ENCODE data around the gene KRT33B. TPM values are rescaled to one million over a fixed set of nuclear protein-coding genes. Genes with fewer than 3 reads are reported as not detected.

KRT33B gene
- total RNA-seq, 1 experiment from 2014 or later = not detected

DNA sequence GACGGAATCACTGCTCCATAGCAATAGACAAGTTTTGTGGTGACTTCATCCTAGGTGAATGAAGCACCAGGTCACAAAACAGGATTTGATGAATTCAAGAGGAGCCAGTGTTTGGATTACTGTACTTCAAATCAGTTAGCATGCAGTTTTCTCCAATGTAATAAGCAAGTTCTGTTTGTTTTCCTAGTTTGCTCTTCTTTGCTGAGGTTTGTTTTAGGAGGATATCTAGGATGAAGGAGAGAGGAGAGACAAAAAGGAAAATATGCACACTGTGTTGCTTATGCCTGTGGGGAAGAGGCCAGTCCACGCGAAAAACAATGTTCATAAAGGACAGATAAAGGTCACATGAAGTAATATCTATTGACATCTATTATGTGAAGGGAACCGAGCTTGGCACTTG is 45.8 kb upstream of the KRT33B start:
- Histone ChIP-seq H3K27me3 (replicated peaks; ENCODE audit: control insufficient read depth, insufficient read depth, low read length) (no peaks in the 10 kb centered on the region), H3K9me3 (no peaks in the 10 kb centered on the region), H3K36me3 (ENCODE audit: control insufficient read depth, insufficient read depth, low read length) (no peaks in the 10 kb centered on the region), H3K4me1 (peaks cover 51% of the 10 kb centered on the region), H3K4me3 (ENCODE audit: low read depth, low read length) (no peak overlapping the region)
- Mint-ChIP-seq H3K9me3 (ENCODE audit: unreplicated experiment) (no peaks in the 10 kb centered on the region), H3K27me3 (ENCODE audit: insufficient read depth, unreplicated experiment) (no peaks in the 10 kb centered on the region), H3K36me3 (ENCODE audit: insufficient read depth, unreplicated experiment) (no peaks in the 10 kb centered on the region), H3K27ac (ENCODE audit: unreplicated experiment) (no peak overlapping the region), H3K4me3 (ENCODE audit: unreplicated experiment) (no peak overlapping the region), H3K4me1 (ENCODE audit: low read depth, unreplicated experiment) (peaks cover 64% of the 10 kb centered on the region)
- no TSS peak for BruUV-seq (replicated peaks)
- POLR2A ChIA-PET = no interaction called here
- TF ChIP-seq, protein P1, sequence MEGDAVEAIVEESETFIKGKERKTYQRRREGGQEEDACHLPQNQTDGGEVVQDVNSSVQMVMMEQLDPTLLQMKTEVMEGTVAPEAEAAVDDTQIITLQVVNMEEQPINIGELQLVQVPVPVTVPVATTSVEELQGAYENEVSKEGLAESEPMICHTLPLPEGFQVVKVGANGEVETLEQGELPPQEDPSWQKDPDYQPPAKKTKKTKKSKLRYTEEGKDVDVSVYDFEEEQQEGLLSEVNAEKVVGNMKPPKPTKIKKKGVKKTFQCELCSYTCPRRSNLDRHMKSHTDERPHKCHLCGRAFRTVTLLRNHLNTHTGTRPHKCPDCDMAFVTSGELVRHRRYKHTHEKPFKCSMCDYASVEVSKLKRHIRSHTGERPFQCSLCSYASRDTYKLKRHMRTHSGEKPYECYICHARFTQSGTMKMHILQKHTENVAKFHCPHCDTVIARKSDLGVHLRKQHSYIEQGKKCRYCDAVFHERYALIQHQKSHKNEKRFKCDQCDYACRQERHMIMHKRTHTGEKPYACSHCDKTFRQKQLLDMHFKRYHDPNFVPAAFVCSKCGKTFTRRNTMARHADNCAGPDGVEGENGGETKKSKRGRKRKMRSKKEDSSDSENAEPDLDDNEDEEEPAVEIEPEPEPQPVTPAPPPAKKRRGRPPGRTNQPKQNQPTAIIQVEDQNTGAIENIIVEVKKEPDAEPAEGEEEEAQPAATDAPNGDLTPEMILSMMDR (IDR thresholded peaks at IDR 0.05; ENCODE audit: insufficient read depth in 1 of 2, low read depth in 1 of 2, low read length in 1 of 2, severe bottlenecking in 1 of 2, unreplicated experiment in 1 of 2) = no peak
- DNase-seq = no peak
- CTCF ChIA-PET = interaction anchor here (0.7 to 1.5 kb wide), 7 partner anchors 24 to 638 kb away, joined by 3 to 6 read pairs (median 3); partner anchors contain the start of gene KRT33A
- intact Hi-C loops (cut with micrococcal nuclease; ENCODE audit: unreplicated experiment) = loop anchor here (5.0 to 10.0 kb wide), 4 partner anchors 61 to 247 kb away; partner anchors contain the start of genes KRT19, KRT33A and KRT35

DNA sequence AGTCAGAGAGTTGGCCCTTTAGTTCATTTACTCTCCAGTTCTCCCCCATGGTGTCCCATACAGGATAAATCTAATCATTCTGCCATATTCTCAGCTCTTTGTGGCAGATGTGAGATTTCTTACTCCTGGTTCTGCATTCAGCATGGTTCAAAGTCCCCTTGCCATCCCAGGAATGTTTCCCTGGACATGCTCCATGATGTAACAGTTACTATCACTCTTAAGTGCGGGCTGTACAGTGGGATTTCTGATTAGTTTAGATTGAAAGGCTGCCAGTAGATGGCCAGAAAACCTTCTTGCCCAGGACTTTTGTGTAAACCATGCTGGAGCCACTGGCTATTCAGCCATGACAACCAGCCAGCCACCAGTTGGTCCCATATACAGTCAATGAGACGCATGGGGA is 44.4 kb upstream of the KRT33B start:
- CTCF ChIA-PET = no interaction called here
- TF ChIP-seq, protein P1 (IDR thresholded peaks at IDR 0.05; ENCODE audit: insufficient read depth in 1 of 2, low read depth in 1 of 2, low read length in 1 of 2, severe bottlenecking in 1 of 2, unreplicated experiment in 1 of 2) = no peak
- Mint-ChIP-seq H3K9me3 (ENCODE audit: unreplicated experiment) (no peaks in the 10 kb centered on the region), H3K4me1 (ENCODE audit: low read depth, unreplicated experiment) (peaks cover 64% of the 10 kb centered on the region), H3K4me3 (ENCODE audit: unreplicated experiment) (no peak overlapping the region), H3K27ac (ENCODE audit: unreplicated experiment) (peak overlapping the region; percentile 27), H3K36me3 (ENCODE audit: insufficient read depth, unreplicated experiment) (no peaks in the 10 kb centered on the region), H3K27me3 (ENCODE audit: insufficient read depth, unreplicated experiment) (no peaks in the 10 kb centered on the region)
- Histone ChIP-seq H3K4me3 (ENCODE audit: low read depth, low read length) (no peak overlapping the region), H3K27me3 (replicated peaks; ENCODE audit: control insufficient read depth, insufficient read depth, low read length) (no peaks in the 10 kb centered on the region), H3K4me1 (peaks cover 51% of the 10 kb centered on the region), H3K9me3 (no peaks in the 10 kb centered on the region), H3K36me3 (ENCODE audit: control insufficient read depth, insufficient read depth, low read length) (no peaks in the 10 kb centered on the region)
- POLR2A ChIA-PET = interaction anchor here (0.9 kb wide), 1 partner anchor 274 kb away, joined by 3 read pairs; the partner anchor contains the start of gene EIF1
- BruUV-seq (replicated peaks) = no TSS peak
- intact Hi-C loops (cut with micrococcal nuclease; ENCODE audit: unreplicated experiment) = loop anchor here (10.0 kb wide), 2 partner anchors 59 to 111 kb away; partner anchors contain the start of genes KRT19 and KRT33A
- no peak for DNase-seq

DNA sequence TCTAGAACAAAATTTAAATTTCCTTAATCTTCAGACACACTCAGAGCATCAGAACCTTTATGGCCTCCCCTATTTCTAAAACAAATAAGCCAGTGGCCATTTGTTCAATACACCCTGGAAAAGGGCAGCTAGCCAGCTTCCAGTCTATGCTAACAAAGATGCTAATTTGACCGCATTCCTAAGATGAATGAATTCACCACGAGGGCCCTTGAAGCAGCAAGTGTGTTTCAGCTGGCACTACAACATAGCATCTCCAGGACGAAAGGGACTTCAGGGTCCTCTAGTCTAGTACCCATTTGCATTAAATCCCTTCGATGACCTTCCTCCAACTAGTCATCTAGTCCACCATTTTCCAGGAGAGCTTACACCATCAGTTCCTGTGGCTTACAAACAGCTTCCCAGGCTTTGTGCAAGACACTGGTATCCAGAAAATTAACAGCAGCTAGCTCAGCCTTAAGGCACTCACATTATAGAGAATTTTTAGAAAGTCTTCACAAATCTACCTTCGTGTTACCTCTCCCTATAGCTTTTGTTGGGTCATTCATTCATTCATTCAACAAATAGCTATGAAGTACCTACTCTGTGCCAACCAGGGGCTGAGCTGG is 43.8 kb upstream of the KRT33B start:
- Mint-ChIP-seq H3K9me3 (ENCODE audit: unreplicated experiment) (no peaks in the 10 kb centered on the region), H3K27me3 (ENCODE audit: insufficient read depth, unreplicated experiment) (no peaks in the 10 kb centered on the region), H3K4me1 (ENCODE audit: low read depth, unreplicated experiment) (peaks cover 63% of the 10 kb centered on the region), H3K4me3 (ENCODE audit: unreplicated experiment) (no peak overlapping the region), H3K36me3 (ENCODE audit: insufficient read depth, unreplicated experiment) (no peaks in the 10 kb centered on the region), H3K27ac (ENCODE audit: unreplicated experiment) (no peak overlapping the region)
- TF ChIP-seq, protein P1 (IDR thresholded peaks at IDR 0.05; ENCODE audit: insufficient read depth in 1 of 2, low read depth in 1 of 2, low read length in 1 of 2, severe bottlenecking in 1 of 2, unreplicated experiment in 1 of 2) = no peak
- ChIA-PET POLR2A (interaction anchor here (0.9 kb wide), 1 partner anchor 275 kb away, joined by 3 read pairs; the partner anchor contains the start of gene EIF1), CTCF (interaction anchor here (0.6 to 0.7 kb wide), 2 partner anchors 58 to 135 kb away, joined by 3 read pairs; no protein-coding TSS in a partner anchor)
- H3K9me3 ChIP-seq = no peaks in the 10 kb centered on the region
- no peaks in the 10 kb centered on the region for H3K36me3 ChIP-seq (ENCODE audit: control insufficient read depth, insufficient read depth, low read length)
- H3K27me3 ChIP-seq (replicated peaks; ENCODE audit: control insufficient read depth, insufficient read depth, low read length) = no peaks in the 10 kb centered on the region
- no peak for DNase-seq
- intact Hi-C loops (cut with micrococcal nuclease; ENCODE audit: unreplicated experiment) = loop anchor here (10.0 kb wide), 2 partner anchors 59 to 111 kb away; partner anchors contain the start of genes KRT19 and KRT33A
- no peak overlapping the region for H3K4me3 ChIP-seq (ENCODE audit: low read depth, low read length)
- BruUV-seq (replicated peaks) = no TSS peak
- peaks cover 51% of the 10 kb centered on the region for H3K4me1 ChIP-seq
